Prostate gland (tissue), 2 donors: ENCODE results near the gene EIF3J.
A peak's percentile ranks its signal among the peaks of the same experiment; 100 is the strongest.

Experiments
- POLR2A ChIP-seq: fragments of 450-650 bp; IDR thresholded peaks from one replicate; pipeline ENCODE4 v1.6.1; 2016; ENCODE audit warnings: antibody characterized with exemption, mild to moderate bottlenecking
- POLR2AphosphoS5 ChIP-seq: sonication (generic); formaldehyde crosslinking; IDR thresholded peaks from one replicate; pipeline ENCODE4 v1.6.1; 2017; ENCODE audit warnings: antibody characterized with exemption
- TF ChIP-seq, protein P1 (sequence below), 4 experiments: fragments of 200-600 bp in 2 of 4; fragments of 450-650 bp in 2 of 4; sonication (generic) in 2 of 4; IDR thresholded peaks; 1 replicate in 3 of 4; 2 replicates in 1 of 4; pipeline ENCODE4 v1.5.1; 2016 to 2019; ENCODE audit warnings: antibody characterized with exemption in 4 of 4, mild to moderate bottlenecking in 2 of 4, moderate library complexity in 2 of 4

DNA sequence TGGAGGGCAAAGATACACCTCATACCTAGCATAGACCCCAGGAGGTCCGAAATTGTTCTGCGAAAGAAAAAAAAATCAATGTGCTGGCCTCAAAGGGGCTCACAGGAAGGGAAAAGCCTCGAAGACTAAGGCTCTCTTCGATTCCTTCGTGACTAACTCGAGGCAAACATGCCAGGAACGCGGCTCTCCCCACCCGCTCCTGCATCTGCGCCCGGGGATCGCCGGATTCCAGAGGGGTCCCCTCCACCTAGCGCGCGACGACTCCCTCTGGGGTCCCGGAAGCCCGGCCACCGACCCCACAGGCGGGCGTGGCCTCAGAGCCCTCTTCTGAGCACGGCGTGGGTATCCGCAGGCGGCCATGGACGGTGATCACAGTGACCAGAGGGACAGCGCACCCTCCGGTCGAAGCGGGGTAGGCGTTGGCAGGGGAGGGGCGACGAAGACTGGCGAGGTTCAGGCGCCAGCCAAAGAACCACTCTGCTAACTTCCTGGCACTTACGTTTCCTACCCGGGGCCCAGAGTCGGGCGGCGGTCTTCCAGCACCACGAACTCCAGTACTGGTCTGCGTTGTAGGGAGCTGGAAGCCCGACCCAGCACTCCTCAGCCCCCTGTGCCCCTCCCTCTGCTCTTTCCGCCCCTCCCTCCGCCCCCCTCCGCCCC is 515 bp upstream of the EIF3J start:
- TF ChIP-seq, protein P1, sequence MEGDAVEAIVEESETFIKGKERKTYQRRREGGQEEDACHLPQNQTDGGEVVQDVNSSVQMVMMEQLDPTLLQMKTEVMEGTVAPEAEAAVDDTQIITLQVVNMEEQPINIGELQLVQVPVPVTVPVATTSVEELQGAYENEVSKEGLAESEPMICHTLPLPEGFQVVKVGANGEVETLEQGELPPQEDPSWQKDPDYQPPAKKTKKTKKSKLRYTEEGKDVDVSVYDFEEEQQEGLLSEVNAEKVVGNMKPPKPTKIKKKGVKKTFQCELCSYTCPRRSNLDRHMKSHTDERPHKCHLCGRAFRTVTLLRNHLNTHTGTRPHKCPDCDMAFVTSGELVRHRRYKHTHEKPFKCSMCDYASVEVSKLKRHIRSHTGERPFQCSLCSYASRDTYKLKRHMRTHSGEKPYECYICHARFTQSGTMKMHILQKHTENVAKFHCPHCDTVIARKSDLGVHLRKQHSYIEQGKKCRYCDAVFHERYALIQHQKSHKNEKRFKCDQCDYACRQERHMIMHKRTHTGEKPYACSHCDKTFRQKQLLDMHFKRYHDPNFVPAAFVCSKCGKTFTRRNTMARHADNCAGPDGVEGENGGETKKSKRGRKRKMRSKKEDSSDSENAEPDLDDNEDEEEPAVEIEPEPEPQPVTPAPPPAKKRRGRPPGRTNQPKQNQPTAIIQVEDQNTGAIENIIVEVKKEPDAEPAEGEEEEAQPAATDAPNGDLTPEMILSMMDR (IDR thresholded peaks at IDR 0.05): peak in 3 of 4 experiments; percentile 37 to 75 (median 56)
- TF ChIP-seq POLR2A (peak; percentile 86), POLR2AphosphoS5 (peak; percentile 57)
